DND-41 (cell line): ENCODE data around the gene CAMKMT.

Experiments used
- CTCF ChIP-seq: IDR thresholded peaks from 2 replicates; pipeline ENCODE4 v1.5.1; 2012; ENCODE audit warnings: borderline replicate concordance, low read length, moderate library complexity, mild to moderate bottlenecking; ENCODE audit not compliant: poor library complexity, severe bottlenecking; ENCODE audit errors: extremely low read depth
- EZH2 ChIP-seq: IDR thresholded peaks from 3 replicates; pipeline ENCODE4 v1.6.1; 2012; ENCODE audit warnings: borderline replicate concordance, low read depth, mild to moderate bottlenecking, moderate library complexity, low read length, inconsistent platforms; ENCODE audit not compliant: severe bottlenecking

DNA sequence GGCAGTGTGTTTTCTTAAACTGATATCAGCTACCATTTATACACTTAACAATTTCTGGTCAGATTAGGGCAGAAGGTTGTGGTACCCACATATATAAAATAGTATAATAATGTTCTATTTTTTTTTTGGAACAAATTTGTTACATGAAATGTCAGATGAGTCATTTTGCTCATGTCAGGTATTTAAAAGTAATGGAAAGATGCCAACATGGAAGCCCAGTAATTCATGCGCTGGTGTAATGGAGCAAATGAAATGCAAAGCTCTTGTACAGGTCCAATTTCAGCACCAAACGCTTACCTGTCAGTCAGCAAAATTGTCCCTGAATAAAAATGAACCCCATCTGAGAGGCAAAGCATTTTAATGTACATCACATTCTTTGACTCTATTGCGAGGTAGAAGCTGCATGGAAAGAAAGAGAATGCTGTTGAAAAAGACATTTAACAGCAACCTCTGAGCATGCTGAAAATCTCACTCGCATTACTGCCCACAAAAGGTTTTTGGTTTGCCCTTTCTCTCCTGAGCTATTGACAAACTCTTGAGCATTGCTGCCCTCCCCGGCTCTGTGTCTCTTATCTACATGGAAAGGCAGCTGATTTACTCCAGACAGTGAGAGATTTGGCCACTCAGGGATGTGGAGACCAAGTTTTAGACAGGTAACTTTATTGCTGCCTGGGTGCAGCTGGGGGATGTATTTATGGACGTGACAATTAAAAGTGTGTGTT, 217.5 kb downstream of the CAMKMT start:
- no peak for TF ChIP-seq CTCF
- TF ChIP-seq EZH2, result no peak
